ENCODE data around the gene KLB.
"Not testable (repeated sequence)": the region's sequence is repeated elsewhere in the genome, so short reads cannot be mapped to it uniquely, and the experiment has no call there.

KLB gene

DNA sequence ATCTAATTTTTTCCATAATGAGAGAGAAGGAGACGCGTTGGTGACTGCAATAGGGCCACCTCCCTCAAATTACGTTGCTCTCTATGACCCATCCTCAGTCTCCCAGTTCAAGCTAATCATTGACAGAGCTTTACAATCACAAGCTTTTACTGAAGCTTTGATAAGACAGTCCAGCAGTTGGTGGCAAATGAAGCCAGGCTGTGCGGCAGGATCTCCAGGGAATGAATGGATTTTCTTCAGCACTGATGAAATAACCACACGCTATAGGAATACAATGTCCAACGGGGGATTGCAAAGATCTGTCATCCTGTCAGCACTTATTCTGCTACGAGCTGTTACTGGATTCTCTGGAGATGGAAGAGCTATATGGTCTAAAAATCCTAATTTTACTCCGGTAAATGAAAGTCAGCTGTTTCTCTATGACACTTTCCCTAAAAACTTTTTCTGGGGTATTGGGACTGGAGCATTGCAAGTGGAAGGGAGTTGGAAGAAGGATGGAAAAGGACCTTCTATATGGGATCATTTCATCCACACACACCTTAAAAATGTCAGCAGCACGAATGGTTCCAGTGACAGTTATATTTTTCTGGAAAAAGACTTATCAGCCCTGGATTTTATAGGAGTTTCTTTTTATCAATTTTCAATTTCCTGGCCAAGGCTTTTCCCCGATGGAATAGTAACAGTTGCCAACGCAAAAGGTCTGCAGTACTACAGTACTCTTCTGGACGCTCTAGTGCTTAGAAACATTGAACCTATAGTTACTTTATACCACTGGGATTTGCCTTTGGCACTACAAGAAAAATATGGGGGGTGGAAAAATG, at the start of gene KLB:
Gene KLB, plus strand, starts transcription at position 168 of the 821 bp plus-strand sequence. Its CDS starts 20 bp downstream, at position 188.
- DNase-seq (ENCODE audit: low read depth in 2 of 3, low spot score in 2 of 3) = no peak

- DNase-seq (ENCODE audit: low read depth in 2 of 3, low spot score in 2 of 3) = no peak
Observed at GRCh38 chr4:39357002-39357401, 49.7 kb upstream of the KLB start.

DNA sequence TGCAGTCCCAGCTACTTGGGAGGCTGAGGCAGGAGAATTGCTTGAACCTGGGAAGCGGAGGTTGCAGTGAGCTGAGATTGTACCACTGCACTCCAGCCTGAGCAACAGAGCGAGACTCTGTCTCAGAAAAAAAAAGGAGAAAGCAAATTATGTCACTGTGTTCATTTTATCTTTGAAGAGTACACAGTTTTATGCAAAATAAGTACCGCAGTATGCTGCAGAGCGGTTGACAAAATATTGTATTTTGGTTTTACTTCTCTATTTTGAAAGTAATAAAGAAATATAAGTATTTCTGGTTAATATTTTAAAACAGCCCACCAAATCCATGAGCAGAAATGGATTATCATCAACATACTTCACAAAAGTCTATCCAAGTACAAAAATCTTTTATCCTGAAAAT, 46.1 kb upstream of the KLB start:
- not testable (repeated sequence) for DNase-seq (ENCODE audit: low read depth in 2 of 3, low spot score in 2 of 3)

- no peak for DNase-seq (ENCODE audit: low read depth in 2 of 3, low spot score in 2 of 3)
Observed at GRCh38 chr4:39362827-39363226, 43.9 kb upstream of the KLB start.

DNA sequence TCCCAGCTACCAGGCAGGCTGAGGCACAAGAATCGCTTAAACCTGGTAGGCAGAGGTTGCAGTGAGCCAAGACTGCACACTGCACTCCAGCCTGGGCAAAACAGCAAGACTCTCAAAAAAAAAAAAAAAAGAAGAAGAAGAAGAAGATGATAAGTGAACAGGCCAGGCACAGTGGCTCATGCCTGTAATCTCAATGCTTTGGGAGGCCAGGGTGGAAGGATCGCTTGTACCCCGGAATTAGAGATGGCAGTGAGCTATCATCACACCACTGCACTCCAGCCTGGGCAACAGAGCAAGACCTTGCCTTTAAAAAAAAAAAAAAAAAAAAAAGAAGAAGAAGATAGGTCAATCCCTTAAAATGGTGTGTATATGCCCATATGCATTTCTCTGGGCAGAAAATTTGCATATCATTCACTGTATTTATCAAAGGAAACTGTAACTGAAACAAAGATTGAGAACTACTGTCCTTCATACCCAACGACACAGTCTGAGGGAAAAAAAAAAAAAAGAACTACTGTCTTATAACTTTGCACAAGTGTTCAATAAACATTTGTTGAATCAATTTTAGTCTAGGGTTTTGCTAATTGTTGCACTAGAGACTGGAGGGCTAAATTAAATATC, 42.8 kb upstream of the KLB start:
- DNase-seq (ENCODE audit: low read depth in 2 of 3, low spot score in 2 of 3) = no peak

GRCh38 chr4:39365360-39365759, 41.4 kb upstream of the KLB start:
- DNase-seq (ENCODE audit: low read depth in 2 of 3, low spot score in 2 of 3) = no peak

- DNase-seq (ENCODE audit: low read depth in 2 of 3, low spot score in 2 of 3) = peak; percentile 79 to 97 (median 96)
Observed at GRCh38 chr4:39365830-39366771, 40.6 kb upstream of the KLB start, which contains the start of gene RFC1. Gene RFC1 (minus strand): TSS chr4:39366362. CDS start chr4:39366241, 121 bp downstream.

DNA sequence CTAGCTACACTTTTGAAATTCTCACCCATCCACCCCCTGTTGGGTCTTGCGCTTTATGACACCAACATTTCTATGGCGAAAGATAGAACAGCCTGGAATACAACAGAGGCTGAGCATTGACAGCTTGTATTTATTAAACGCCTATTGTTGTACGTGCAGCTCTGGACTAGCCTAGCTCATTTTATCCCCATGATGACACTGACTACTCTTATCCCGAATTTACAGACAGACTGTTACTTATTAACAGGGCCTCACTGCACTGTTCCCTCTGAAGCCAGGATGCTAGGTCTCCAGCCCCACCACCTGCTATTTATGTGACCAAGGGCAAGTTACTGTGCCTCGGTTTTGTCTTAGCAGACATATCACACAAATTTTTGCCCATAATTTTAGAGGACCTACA, 39.6 kb upstream of the KLB start:
- DNase-seq (ENCODE audit: low read depth in 2 of 3, low spot score in 2 of 3) = no peak

DNA sequence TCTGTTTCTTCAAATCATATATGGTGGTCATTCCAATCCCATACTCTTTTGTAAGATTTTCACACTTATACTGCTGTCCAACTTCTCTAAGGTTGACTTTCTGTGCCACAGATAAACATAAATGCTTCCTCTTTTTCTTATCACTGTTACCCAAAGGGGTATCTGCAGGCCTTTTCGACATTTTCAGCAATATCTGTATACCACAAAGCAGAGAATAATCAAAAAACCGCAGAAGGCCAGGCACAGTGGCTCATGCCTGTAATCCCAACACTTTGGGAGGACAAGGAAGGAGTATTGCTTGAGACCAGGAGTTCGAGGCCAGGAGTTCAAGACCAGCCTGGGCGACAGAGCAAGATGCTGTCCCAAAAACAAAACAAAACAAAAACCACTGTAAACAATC, 37.4 kb upstream of the KLB start:
- DNase-seq (ENCODE audit: low read depth in 2 of 3, low spot score in 2 of 3) = no peak

DNA sequence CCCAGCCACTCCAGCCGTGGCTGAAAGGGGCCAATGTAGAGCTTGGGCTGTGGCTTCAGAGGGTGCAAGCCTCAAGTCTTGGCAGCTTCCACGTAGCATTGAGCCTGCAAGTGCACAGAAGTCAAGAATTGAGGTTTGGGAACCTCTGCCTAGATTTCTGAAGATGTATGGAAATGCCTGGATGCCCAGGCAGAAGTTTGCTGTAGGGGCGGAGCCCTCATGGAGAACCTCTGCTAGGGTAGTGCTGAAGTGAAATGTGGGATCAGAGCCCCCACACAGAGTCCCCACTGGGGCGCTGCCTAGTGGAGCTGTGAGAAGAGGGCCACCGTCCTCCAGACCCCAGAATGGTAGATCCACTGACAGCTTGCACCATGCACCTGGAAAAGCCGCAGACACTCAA, 35.5 kb upstream of the KLB start:
- DNase-seq (ENCODE audit: low read depth in 2 of 3, low spot score in 2 of 3) = not testable (repeated sequence)

DNA sequence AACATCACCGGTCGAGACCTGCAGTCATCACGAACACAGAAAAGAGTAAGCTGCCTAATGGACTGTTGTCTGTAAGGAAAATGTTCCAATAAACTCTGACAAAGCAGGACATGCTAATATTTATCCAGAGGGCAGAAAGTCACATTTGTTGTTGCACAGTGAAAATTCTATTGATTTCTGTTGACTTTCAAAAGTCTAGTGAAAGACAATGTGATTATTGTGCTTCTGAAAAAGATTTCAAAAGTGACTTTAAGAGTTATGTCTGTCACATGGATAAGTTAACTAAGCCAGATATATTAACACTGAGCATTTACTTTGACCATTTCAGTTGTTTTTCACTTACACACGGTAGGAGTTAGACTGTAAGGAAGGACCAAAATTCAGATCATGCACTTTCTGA, 31.3 kb upstream of the KLB start:
- DNase-seq (ENCODE audit: low read depth in 2 of 3, low spot score in 2 of 3) = no peak

DNA sequence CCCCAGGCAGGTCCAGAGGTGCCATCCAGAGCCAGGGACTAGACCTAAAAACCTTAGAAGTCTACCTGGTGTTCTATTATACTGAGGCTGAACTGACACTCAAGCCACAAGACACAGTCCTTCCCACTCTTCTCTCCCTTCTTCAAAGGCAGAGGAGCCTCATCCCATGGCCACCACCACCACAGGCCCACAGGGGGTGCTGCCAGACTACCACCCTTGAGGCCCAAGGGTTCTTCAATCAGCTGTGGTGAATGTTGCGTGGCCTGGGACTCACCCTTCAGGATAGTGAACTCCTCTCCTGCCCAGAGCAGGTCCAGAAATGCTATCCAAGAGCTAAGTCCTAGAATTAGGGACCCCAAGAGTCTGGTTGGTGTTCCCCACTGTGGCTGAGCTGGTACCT, 23.0 kb upstream of the KLB start:
- no peak for DNase-seq (ENCODE audit: low read depth in 2 of 3, low spot score in 2 of 3)

DNA sequence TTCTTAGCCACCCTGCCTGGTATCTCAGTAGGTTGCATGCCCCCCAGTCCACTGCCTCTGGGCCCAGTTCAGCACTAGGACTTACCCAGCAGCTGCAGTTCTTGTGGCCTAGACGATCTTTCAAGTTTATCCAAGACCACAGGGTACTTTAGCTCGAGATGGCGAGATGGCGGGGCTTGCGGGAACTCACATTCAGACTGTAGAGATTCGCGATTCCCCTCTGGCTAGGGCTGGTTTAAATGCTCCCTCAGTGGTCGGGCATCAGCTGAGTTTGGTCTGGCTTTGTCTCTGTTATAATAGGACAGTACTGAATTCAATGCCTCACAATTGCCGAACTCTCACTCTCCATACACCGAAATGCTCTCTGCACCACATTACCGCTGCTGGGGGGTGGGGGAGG, 22.2 kb upstream of the KLB start:
- no peak for DNase-seq (ENCODE audit: low read depth in 2 of 3, low spot score in 2 of 3)

DNA sequence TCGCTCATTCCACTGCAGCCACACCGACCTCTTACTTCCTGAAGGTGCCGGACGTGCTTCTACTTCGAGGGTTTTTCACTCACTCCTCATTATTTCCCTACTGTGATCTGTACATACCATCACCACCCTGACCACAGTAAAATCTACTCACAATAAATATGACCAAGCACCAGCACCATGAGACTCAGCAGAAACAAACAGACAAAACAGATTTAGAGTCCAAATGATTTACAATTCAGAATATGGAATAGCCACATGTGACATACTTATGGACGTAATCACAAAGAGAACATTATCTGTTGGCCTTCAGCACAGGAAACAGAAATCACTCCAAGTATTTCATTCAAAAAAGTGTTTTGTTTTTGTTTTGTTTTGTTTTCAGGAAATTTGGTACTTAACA, 16.1 kb upstream of the KLB start:
- DNase-seq (ENCODE audit: low read depth in 2 of 3, low spot score in 2 of 3) = no peak

DNA sequence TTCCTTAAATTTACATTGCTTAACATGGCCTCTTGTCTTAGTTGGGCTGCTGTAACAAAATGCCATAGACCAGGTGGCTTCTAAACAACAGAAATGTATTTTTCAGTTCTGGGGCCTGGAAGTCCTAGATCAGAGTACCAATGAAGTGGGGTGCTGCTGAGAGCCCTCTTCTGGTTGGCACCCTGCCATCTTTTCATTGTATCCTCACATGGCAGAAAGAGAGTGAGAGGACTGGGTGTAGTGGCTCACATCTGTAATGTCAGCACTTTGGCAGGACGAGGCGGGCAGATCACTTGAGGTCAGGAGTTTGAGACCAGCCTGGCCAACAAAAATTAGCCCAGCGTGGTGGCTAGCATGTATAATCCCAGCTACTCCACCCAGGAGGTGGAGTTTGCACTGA, 12.0 kb upstream of the KLB start:
- no peak for DNase-seq (ENCODE audit: low read depth in 2 of 3, low spot score in 2 of 3)

- DNase-seq (ENCODE audit: low read depth in 2 of 3, low spot score in 2 of 3) = not testable (repeated sequence)
Observed at GRCh38 chr4:39401640-39402039, 5.1 kb upstream of the KLB start.

- DNase-seq (ENCODE audit: low read depth in 2 of 3, low spot score in 2 of 3) = no peak
Observed at GRCh38 chr4:39407584-39407885, 805 bp downstream of the KLB start.

DNA sequence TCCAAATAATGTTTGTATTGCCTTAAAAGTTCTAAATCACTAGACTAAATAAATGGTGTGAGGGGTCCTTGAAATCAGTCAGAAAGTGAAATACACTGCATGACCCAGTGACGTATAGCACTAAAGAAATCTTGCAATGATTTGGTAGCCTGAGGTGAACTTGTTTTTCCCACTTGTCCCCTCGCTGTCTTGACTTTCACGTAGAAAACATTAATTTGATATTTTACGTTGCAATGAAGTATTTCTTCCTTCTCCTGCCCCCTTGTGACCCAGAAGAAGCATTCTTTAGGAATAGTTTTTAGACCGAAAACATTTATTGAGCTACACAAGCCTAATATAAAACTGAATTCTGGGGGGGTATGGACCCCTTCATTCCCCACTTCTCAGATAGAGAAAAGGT, 3.7 kb downstream of the KLB start:
- no peak for DNase-seq (ENCODE audit: low read depth in 2 of 3, low spot score in 2 of 3)

- not testable (repeated sequence) for DNase-seq (ENCODE audit: low read depth in 2 of 3, low spot score in 2 of 3)
Observed at GRCh38 chr4:39411561-39411960, 4.8 kb downstream of the KLB start.

DNA sequence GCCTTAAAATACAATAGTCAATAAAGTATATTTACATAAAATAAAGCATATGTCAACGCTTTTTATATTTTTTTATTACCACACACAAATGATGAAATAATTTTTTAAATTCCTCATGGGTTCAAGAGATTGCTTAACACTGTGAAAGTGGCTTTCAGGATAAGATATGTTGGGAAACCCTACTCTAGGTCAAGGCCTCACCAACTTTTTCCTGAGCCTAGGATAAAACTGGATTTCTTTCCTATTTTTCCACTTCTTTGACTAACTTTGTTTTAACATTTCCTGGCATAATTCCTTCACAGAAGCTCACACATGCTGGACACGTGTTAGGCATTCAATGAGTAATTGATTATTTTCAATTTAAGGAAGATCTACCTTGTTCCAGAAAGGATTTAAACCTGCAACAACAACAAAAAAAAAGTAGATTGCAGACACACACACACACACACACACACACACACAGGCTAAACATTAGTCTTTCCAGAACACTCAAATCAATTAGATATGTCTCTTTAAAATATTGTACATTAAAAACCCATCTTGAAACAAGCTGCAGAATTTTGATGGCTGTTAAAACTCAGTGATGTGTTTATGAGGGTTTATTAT, 9.1 kb downstream of the KLB start:
- no peak for DNase-seq (ENCODE audit: low read depth in 2 of 3, low spot score in 2 of 3)

GRCh38 chr4:39422247-39422646, 15.5 kb downstream of the KLB start:
- no peak for DNase-seq (ENCODE audit: low read depth in 2 of 3, low spot score in 2 of 3)
